T-cell (primary cell): Measurements from ENCODE around the gene TNMD. TPM values are rescaled to one million over a fixed set of nuclear protein-coding genes. Genes with fewer than 3 reads are reported as not detected.

Experiments
- ATAC-seq, 4 experiments: fragments of 200-7000 bp in 3 of 4; fragments of 150-1000 bp in 1 of 4; cut with Tn5 transposase; replicated peaks in 1 of 4; 1 replicate in 3 of 4; 2 replicates in 1 of 4; pipeline ENCODE4 v1.10.0; 2021; ENCODE audit warnings: moderate library complexity in 3 of 4, mild to moderate bottlenecking in 2 of 4, moderate number of reproducible peaks in 1 of 4
- CTCF ChIA-PET, 2 donors: fragments of 300-600 bp; sonication (Branson Sonifier 250); formaldehyde crosslinking; loops; one replicate each; lab custom pipeline; 2022; ENCODE audit warnings: antibody characterized with exemption in 2 of 2; lab: Charles Lee
- POLR2A ChIA-PET, 2 donors: fragments of 300-600 bp; sonication (Branson Sonifier 250); formaldehyde crosslinking; loops; one replicate each; lab custom pipeline; 2022; ENCODE audit warnings: antibody characterized with exemption in 2 of 2; lab: Charles Lee
- DNase-seq, 35 experiments: peaks; one replicate each; pipeline versions ENCODE4 v3.0.0 to v3.0.0-alpha.2; 2013 to 2023
- H3K27ac ChIP-seq: one replicate; pipeline ENCODE4 v1.5.1; 2013; ENCODE audit warnings: low read length
- H3K27me3 ChIP-seq, 2 experiments: replicated peaks in 1 of 2; 1 replicate in 1 of 2; 2 replicates in 1 of 2; pipeline versions ENCODE4 v1.6.1 to v1.7.0; 2013; ENCODE audit warnings: low read length in 1 of 2, mixed read lengths in 1 of 2; ENCODE audit not compliant: control insufficient read depth in 2 of 2, insufficient read depth in 2 of 2; ENCODE audit errors: extremely low read depth in 1 of 2
- H3K36me3 ChIP-seq, 2 donors: 1 replicate in 1 of 2; 2 replicates in 1 of 2; pipeline versions ENCODE4 v1.6.1 to v1.7.0; 2013; ENCODE audit warnings: low read length in 1 of 2; ENCODE audit not compliant: control insufficient read depth in 2 of 2, insufficient read depth in 1 of 2; ENCODE audit errors: extremely low read depth in 1 of 2
- H3K4me1 ChIP-seq, 2 experiments: 1 replicate in 1 of 2; 2 replicates in 1 of 2; pipeline versions ENCODE4 v1.6.1 to v1.7.0; 2013; ENCODE audit warnings: low read length in 2 of 2, mixed read lengths in 1 of 2; ENCODE audit not compliant: insufficient read depth in 2 of 2, control insufficient read depth in 1 of 2; ENCODE audit errors: extremely low read depth in 1 of 2
- H3K4me3 ChIP-seq, 2 donors: 1 replicate in 1 of 2; 2 replicates in 1 of 2; pipeline versions ENCODE4 v1.5.1 to v1.7.0; 2013; ENCODE audit warnings: mild to moderate bottlenecking in 2 of 2, low read length in 1 of 2, moderate library complexity in 1 of 2; ENCODE audit not compliant: control insufficient read depth in 1 of 2; ENCODE audit errors: extremely low read depth in 1 of 2
- H3K9me3 ChIP-seq: 2 replicates; pipeline ENCODE4 v1.7.0; 2013
- H3K27ac Mint-ChIP-seq, 2 donors: one replicate each; pipeline ENCODE4 v1.8.0; 2020 to 2021; ENCODE audit warnings: mild to moderate bottlenecking in 2 of 2, mixed read lengths in 2 of 2
- H3K27me3 Mint-ChIP-seq, 2 donors: one replicate each; pipeline ENCODE4 v1.8.0; 2021 to 2022; ENCODE audit warnings: mixed read lengths in 2 of 2
- H3K36me3 Mint-ChIP-seq: one replicate; pipeline ENCODE4 v1.8.0; 2021; ENCODE audit warnings: mixed read lengths
- H3K4me1 Mint-ChIP-seq, 3 donors: one replicate each; pipeline ENCODE4 v1.8.0; 2020 to 2022; ENCODE audit warnings: mixed read lengths in 3 of 3, mild to moderate bottlenecking in 1 of 3
- H3K4me3 Mint-ChIP-seq, 3 donors: one replicate each; pipeline ENCODE4 v1.8.0; 2020 to 2022; ENCODE audit warnings: mild to moderate bottlenecking in 3 of 3, mixed read lengths in 3 of 3, moderate library complexity in 3 of 3
- H3K9me3 Mint-ChIP-seq, 3 donors: one replicate each; pipeline ENCODE4 v1.8.0; 2020 to 2022; ENCODE audit warnings: mixed read lengths in 3 of 3
- WGBS: methylation state at CpG from one replicate; pipeline ENCODE4 v1.1.5; 2013; ENCODE audit warnings: missing lambda C conversion rate; ENCODE audit not compliant: insufficient coverage; 5-methylcytosine and 5-hydroxymethylcytosine counted together
- total RNA-seq, 35 experiments: library from RNA in 6 of 35; stranded (reverse) in 6 of 35; fragments of 120-200 nt in 1 of 35; gene quantifications; one replicate each; pipeline versions ENCODE4 v1.2.1 to v1.2.4 and lab custom pipeline; 2013 to 2026

TNMD gene
- total RNA-seq, 5 donors from 2014 or later (not counting 1 experiment from before 2014, with no cell fraction given), result not detected

GRCh38 chrX:100611951-100612350, 27.2 kb downstream of the TNMD start:
- ATAC-seq (no peak), DNase-seq (no peak)
- ChIA-PET POLR2A (no interaction called here), CTCF (no interaction called here)
- H3K9me3 Mint-ChIP-seq, result no peaks in the 10 kb centered on the region
- Histone ChIP-seq H3K9me3 (no peaks in the 10 kb centered on the region), H3K36me3 (no peaks in the 10 kb centered on the region), H3K27me3 (no peaks in the 10 kb centered on the region), H3K4me1 (no peaks in the 10 kb centered on the region), H3K27ac (no peak overlapping the region), H3K4me3 (no peak overlapping the region)
- WGBS, result no CpG with 5 or more reads among the region's 5 CpGs
- peaks cover 0 to 3% (median 2%) of the 10 kb centered on the region in 3 donors for H3K4me1 Mint-ChIP-seq
- no peak overlapping the region for H3K4me3 Mint-ChIP-seq
- H3K27me3 Mint-ChIP-seq, result peaks cover 3 to 46% of the 10 kb centered on the region in 2 donors
- H3K27ac Mint-ChIP-seq, result no peak overlapping the region
- H3K36me3 Mint-ChIP-seq, result no peaks in the 10 kb centered on the region

GRCh38 chrX:100615005-100615404, 30.3 kb downstream of the TNMD start:
- H3K27ac ChIP-seq, result no peak overlapping the region
- H3K27me3 ChIP-seq, result no peaks in the 10 kb centered on the region
- Mint-ChIP-seq H3K36me3 (no peaks in the 10 kb centered on the region), H3K4me1 (no peaks in the 10 kb centered on the region), H3K4me3 (no peak overlapping the region), H3K9me3 (no peaks in the 10 kb centered on the region), H3K27ac (no peak overlapping the region), H3K27me3 (peaks cover 8 to 48% of the 10 kb centered on the region in 2 donors)
- POLR2A ChIA-PET, result no interaction called here
- ATAC-seq (peak in 1 of 4 experiments; percentile 63), DNase-seq (peak in 1 of 35 experiments; percentile 18)
- CTCF ChIA-PET, result interaction anchor here (0.6 to 1.3 kb wide), 2 partner anchors 12 to 40 kb away, joined by 3 read pairs; no protein-coding TSS in a partner anchor
- H3K4me3 ChIP-seq, result no peak overlapping the region
- no CpG with 5 or more reads among the region's 3 CpGs for WGBS
- no peaks in the 10 kb centered on the region for H3K36me3 ChIP-seq
- H3K4me1 ChIP-seq, result no peaks in the 10 kb centered on the region
- no peaks in the 10 kb centered on the region for H3K9me3 ChIP-seq

GRCh38 chrX:100623001-100623400, 38.3 kb downstream of the TNMD start:
- Mint-ChIP-seq H3K4me3 (no peak overlapping the region), H3K27me3 (peaks cover 0 to 9% of the 10 kb centered on the region in 2 donors)
- H3K36me3 ChIP-seq, result no peaks in the 10 kb centered on the region

GRCh38 chrX:100625985-100626491, 41.3 kb downstream of the TNMD start:
- Histone ChIP-seq H3K36me3 (no peaks in the 10 kb centered on the region), H3K4me3 (no peak overlapping the region), H3K27me3 (peaks cover 0 to 2% of the 10 kb centered on the region in 2 experiments), H3K4me1 (no peaks in the 10 kb centered on the region), H3K9me3 (no peaks in the 10 kb centered on the region), H3K27ac (no peak overlapping the region)
- no peak for ATAC-seq
- Mint-ChIP-seq H3K4me3 (no peak overlapping the region), H3K36me3 (no peaks in the 10 kb centered on the region), H3K4me1 (peaks cover 10 to 13% (median 11%) of the 10 kb centered on the region in 3 donors), H3K9me3 (no peaks in the 10 kb centered on the region), H3K27me3 (peaks cover 0 to 27% of the 10 kb centered on the region in 2 donors), H3K27ac (no peak overlapping the region)
- WGBS, result no CpG with 5 or more reads among the region's 5 CpGs
- CTCF ChIA-PET, result no interaction called here
- POLR2A ChIA-PET, result interaction anchor here in 1 of 2 donors (0.6 kb wide), 1 partner anchor 550 kb away, joined by 3 read pairs; no protein-coding TSS in a partner anchor
- no peak for DNase-seq

More at GRCh38 chrX:100623001-100623400, 38.3 kb downstream of the TNMD start:
- Mint-ChIP-seq H3K4me1 (peaks cover 10 to 13% (median 11%) of the 10 kb centered on the region in 3 donors), H3K9me3 (no peaks in the 10 kb centered on the region), H3K27ac (no peak overlapping the region), H3K36me3 (no peaks in the 10 kb centered on the region)
- CTCF ChIA-PET, result no interaction called here
- POLR2A ChIA-PET, result no interaction called here
- DNase-seq, result no peak
- 88% methylated on average over 3 of the region's 4 CpGs for WGBS
- Histone ChIP-seq H3K9me3 (no peaks in the 10 kb centered on the region), H3K4me1 (no peaks in the 10 kb centered on the region), H3K27me3 (no peaks in the 10 kb centered on the region), H3K4me3 (no peak overlapping the region), H3K27ac (no peak overlapping the region)
- ATAC-seq, result no peak

GRCh38 chrX:100635040-100635439, 50.3 kb downstream of the TNMD start:
- CTCF ChIA-PET, result no interaction called here
- POLR2A ChIA-PET, result no interaction called here
- H3K27me3 Mint-ChIP-seq, result peaks cover 13 to 27% of the 10 kb centered on the region in 2 donors
- H3K36me3 Mint-ChIP-seq, result no peaks in the 10 kb centered on the region
- H3K4me1 ChIP-seq, result peaks cover 0 to 3% of the 10 kb centered on the region in 2 experiments
- no peak overlapping the region for H3K27ac ChIP-seq
- H3K9me3 Mint-ChIP-seq, result no peaks in the 10 kb centered on the region
- H3K27me3 ChIP-seq, result peaks cover 7% of the 10 kb centered on the region in 2 experiments
- peaks cover 10 to 22% (median 12%) of the 10 kb centered on the region in 3 donors for H3K4me1 Mint-ChIP-seq
- no peaks in the 10 kb centered on the region for H3K36me3 ChIP-seq
- peak overlapping the region in 1 of 3 donors; percentile 86 for H3K4me3 Mint-ChIP-seq
- WGBS, result no CpG with 5 or more reads among the region's 5 CpGs
- H3K9me3 ChIP-seq, result no peaks in the 10 kb centered on the region
- DNase-seq (no peak), ATAC-seq (no peak)
- H3K4me3 ChIP-seq, result no peak overlapping the region
- no peak overlapping the region for H3K27ac Mint-ChIP-seq

GRCh38 chrX:100635989-100636320, 51.2 kb downstream of the TNMD start:
- Mint-ChIP-seq H3K4me1 (peaks cover 10 to 22% (median 12%) of the 10 kb centered on the region in 3 donors), H3K27me3 (peaks cover 16 to 20% of the 10 kb centered on the region in 2 donors), H3K9me3 (no peaks in the 10 kb centered on the region), H3K27ac (no peak overlapping the region), H3K36me3 (no peaks in the 10 kb centered on the region), H3K4me3 (peak overlapping the region; percentile 86 to 95 (median 90))
- H3K4me3 ChIP-seq, result peak overlapping the region; percentile 26 to 51
- ChIA-PET CTCF (no interaction called here), POLR2A (interaction anchor here in 1 of 2 donors (0.6 kb wide), 1 partner anchor 693 kb away, joined by 3 read pairs; no protein-coding TSS in a partner anchor)
- H3K36me3 ChIP-seq, result no peaks in the 10 kb centered on the region
- H3K27ac ChIP-seq, result no peak overlapping the region
- H3K4me1 ChIP-seq, result peaks cover 0 to 3% of the 10 kb centered on the region in 2 experiments
- WGBS, result 28% methylated on average over 3 of the region's 8 CpGs
- peak in 1 of 35 experiments; percentile 0 for DNase-seq
- H3K27me3 ChIP-seq, result peaks cover 6 to 7% of the 10 kb centered on the region in 2 experiments
- ATAC-seq, result peak in 2 of 4 experiments; percentile 3 to 6
- H3K9me3 ChIP-seq, result no peaks in the 10 kb centered on the region
